ENCODE measurements around the gene B4GALT2. TPM values are rescaled to one million over a fixed set of nuclear protein-coding genes. Genes with fewer than 3 reads are reported as not detected.

The B4GALT2 gene
- total and polyA plus RNA-seq, 2 donors (not counting 3 experiments of a cell fraction or from before 2014, with no cell fraction given): 80.0 to 103 TPM

DNA sequence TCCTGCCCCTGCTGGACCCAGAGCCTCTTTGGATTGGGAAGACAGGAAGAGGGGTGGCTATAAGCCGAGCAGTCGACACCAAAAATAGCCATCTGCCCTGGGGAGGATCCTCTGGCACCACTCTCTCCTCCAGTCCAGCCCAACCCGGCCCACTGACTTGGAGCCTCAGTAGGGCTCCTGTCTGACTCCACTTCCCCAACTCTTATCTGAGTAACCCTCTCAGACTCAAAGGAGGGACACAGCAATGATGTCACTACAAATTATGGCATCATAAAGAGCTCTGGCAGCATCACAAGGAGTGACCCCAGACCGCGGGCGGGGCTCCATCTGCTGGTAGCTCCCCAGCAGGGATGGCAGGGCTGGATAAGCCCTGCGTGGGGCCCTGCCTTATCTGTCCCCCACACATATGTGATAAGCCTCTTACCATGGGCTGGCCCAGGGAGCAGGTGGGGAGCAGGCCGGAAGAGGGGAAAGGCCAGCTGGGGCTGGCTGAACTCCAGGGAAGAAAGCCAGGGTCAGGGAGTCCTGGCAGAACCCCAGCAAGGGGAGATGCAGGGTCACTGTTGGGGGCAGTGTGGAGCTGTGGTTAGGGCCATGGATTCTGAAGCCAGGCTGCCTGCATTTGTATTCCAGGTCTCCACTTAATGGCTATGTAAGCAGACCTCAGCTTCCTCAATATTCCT, 56.9 kb downstream of the B4GALT2 start:
- FAIRE-seq (no peak), DNase-seq (ENCODE audit: low read depth, low spot score) (no peak)
- CTCF ChIA-PET: interaction anchor here (0.6 to 4.8 kb wide), 13 partner anchors 9 to 325 kb away, joined by 3 to 101 read pairs (median 5); partner anchors contain the start of gene ATP6V0B
- intact Hi-C loops (cut with micrococcal nuclease) (loop anchor here (1.0 to 5.0 kb wide), 3 partner anchors 31 to 324 kb away; no protein-coding TSS in a partner anchor), dilution Hi-C loops (cut with MboI; ENCODE audit: extremely low pct_ligation_motif_present, low sequenced_read_pairs) (no loop called here)
- no peak overlapping the region for H3K4me2 ChIP-seq (ENCODE audit: insufficient read depth, low read length)
- H3K79me2 ChIP-seq (ENCODE audit: control insufficient read depth, insufficient read depth, low read length): no peaks in the 10 kb centered on the region
- no peak overlapping the region for H3K4me3 ChIP-seq (replicated peaks in 1 of 3; ENCODE audit: insufficient read depth in 1 of 3, low read depth in 1 of 3, low read length in 3 of 3)
- no peaks in the 10 kb centered on the region for H3K9me1 ChIP-seq (replicated peaks; ENCODE audit: control insufficient read depth, extremely low read depth, insufficient read depth, low read length)
- no peaks in the 10 kb centered on the region for H3K36me3 ChIP-seq (ENCODE audit: control insufficient read depth in 2 of 2, extremely low read depth in 1 of 2, insufficient read depth in 2 of 2, low read length in 2 of 2)
- H3K4me1 ChIP-seq (ENCODE audit: control insufficient read depth, extremely low read depth, insufficient read depth, low read length): no peaks in the 10 kb centered on the region
- H3K9ac ChIP-seq (replicated peaks; ENCODE audit: extremely low read depth, insufficient read depth, low read length): no peak overlapping the region
- TF ChIP-seq, protein P1, sequence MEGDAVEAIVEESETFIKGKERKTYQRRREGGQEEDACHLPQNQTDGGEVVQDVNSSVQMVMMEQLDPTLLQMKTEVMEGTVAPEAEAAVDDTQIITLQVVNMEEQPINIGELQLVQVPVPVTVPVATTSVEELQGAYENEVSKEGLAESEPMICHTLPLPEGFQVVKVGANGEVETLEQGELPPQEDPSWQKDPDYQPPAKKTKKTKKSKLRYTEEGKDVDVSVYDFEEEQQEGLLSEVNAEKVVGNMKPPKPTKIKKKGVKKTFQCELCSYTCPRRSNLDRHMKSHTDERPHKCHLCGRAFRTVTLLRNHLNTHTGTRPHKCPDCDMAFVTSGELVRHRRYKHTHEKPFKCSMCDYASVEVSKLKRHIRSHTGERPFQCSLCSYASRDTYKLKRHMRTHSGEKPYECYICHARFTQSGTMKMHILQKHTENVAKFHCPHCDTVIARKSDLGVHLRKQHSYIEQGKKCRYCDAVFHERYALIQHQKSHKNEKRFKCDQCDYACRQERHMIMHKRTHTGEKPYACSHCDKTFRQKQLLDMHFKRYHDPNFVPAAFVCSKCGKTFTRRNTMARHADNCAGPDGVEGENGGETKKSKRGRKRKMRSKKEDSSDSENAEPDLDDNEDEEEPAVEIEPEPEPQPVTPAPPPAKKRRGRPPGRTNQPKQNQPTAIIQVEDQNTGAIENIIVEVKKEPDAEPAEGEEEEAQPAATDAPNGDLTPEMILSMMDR (IDR thresholded peaks at IDR 0.05; ENCODE audit: extremely low read depth in 1 of 2, insufficient read depth in 1 of 2, low read depth in 1 of 2, low read length in 2 of 2): no peak
- TF ChIP-seq FOS (IDR thresholded peaks at IDR 0.05; ENCODE audit: borderline replicate concordance, insufficient read depth, low read length) (no peak), EZH2 (IDR thresholded peaks at IDR 0.05; ENCODE audit: borderline replicate concordance, low read depth, low read length, severe bottlenecking) (no peak), POLR2AphosphoS5 (IDR thresholded peaks at IDR 0.05; ENCODE audit: insufficient read depth, low read depth, low read length) (no peak), MYC (IDR thresholded peaks at IDR 0.05; ENCODE audit: low read depth, low read length) (no peak), GATA2 (IDR thresholded peaks at IDR 0.05; ENCODE audit: insufficient read depth, insufficient read length, low read depth, low read length) (no peak), JUN (IDR thresholded peaks at IDR 0.05; ENCODE audit: borderline replicate concordance, insufficient read depth, insufficient read length, low read depth) (no peak), POLR2A (IDR thresholded peaks at IDR 0.05; ENCODE audit: low read depth, low read length) (no peak), MAX (IDR thresholded peaks at IDR 0.05; ENCODE audit: insufficient read depth, insufficient read length) (no peak)
- peaks cover 0 to under 1% of the 10 kb centered on the region in 2 experiments for H3K27me3 ChIP-seq (ENCODE audit: control insufficient read depth in 2 of 2, insufficient read depth in 2 of 2, low read length in 2 of 2)
- H3K9me3 ChIP-seq (replicated peaks; ENCODE audit: control insufficient read depth, insufficient read depth, low read length): no peaks in the 10 kb centered on the region
- no peak overlapping the region for H2AFZ ChIP-seq (ENCODE audit: low read depth, low read length)
- POLR2A ChIA-PET: no interaction called here
- no TSS peak for BruUV-seq (replicated peaks)
- H3K27ac ChIP-seq (ENCODE audit: insufficient read depth, low read depth, low read length): no peak overlapping the region
- no peaks in the 10 kb centered on the region for H4K20me1 ChIP-seq (replicated peaks; ENCODE audit: control insufficient read depth, extremely low read depth, insufficient read depth, low read length)

All from endothelial cell of umbilical vein (primary cell).